NCI-H2029 (cell line): ENCODE results near the gene BHLHA15.

ENCODE experiments used
- DNase-seq: peaks from one replicate; lab custom pipeline; 2025; lab: John Stamatoyannopoulos, UW

Gene BHLHA15

GRCh38 chr7:98211221-98211675 lies at the start of gene BHLHA15:
TSS of gene BHLHA15 (plus strand) at chr7:98211439. CDS start at chr7:98212310, 871 bp downstream.
- DNase-seq, result peak; percentile 34

- no peak for DNase-seq
These were observed 48.5 kb upstream of the BHLHA15 start for GRCh38 chr7:98162758-98163157.

GRCh38 chr7:98163269-98163668 lies 48.0 kb upstream of the BHLHA15 start:
- no peak for DNase-seq

GRCh38 chr7:98163704-98164494 lies 47.3 kb upstream of the BHLHA15 start:
- no peak for DNase-seq

GRCh38 chr7:98165827-98166667 lies 45.2 kb upstream of the BHLHA15 start:
- DNase-seq, result peak; percentile 31

GRCh38 chr7:98166668-98166970 lies 44.6 kb upstream of the BHLHA15 start:
- DNase-seq, result no peak

GRCh38 chr7:98167653-98168052 lies 43.6 kb upstream of the BHLHA15 start:
- DNase-seq, result no peak

- DNase-seq, result peak; percentile 79
These were observed 42.9 kb upstream of the BHLHA15 start for GRCh38 chr7:98168181-98168903.

- DNase-seq, result no peak
These were observed 42.2 kb upstream of the BHLHA15 start for GRCh38 chr7:98168904-98169621.

GRCh38 chr7:98170966-98171365 lies 40.3 kb upstream of the BHLHA15 start:
- no peak for DNase-seq

- no peak for DNase-seq
These were observed 39.8 kb upstream of the BHLHA15 start for GRCh38 chr7:98171449-98171848.

GRCh38 chr7:98174334-98175259 lies 36.6 kb upstream of the BHLHA15 start:
- DNase-seq, result peak; percentile 86

- no peak for DNase-seq
These were observed 35.8 kb upstream of the BHLHA15 start for GRCh38 chr7:98175260-98175940.

GRCh38 chr7:98177553-98177952 lies 33.7 kb upstream of the BHLHA15 start:
- no peak for DNase-seq

- peak; percentile 94 for DNase-seq
These were observed 32.9 kb upstream of the BHLHA15 start for GRCh38 chr7:98178321-98178720.

- DNase-seq, result peak; percentile 22
These were observed 32.3 kb upstream of the BHLHA15 start for GRCh38 chr7:98178762-98179490.

GRCh38 chr7:98180751-98181150 lies 30.5 kb upstream of the BHLHA15 start:
- DNase-seq, result no peak

GRCh38 chr7:98185101-98185500 lies 26.1 kb upstream of the BHLHA15 start:
- DNase-seq, result no peak

- DNase-seq, result no peak
These were observed 24.6 kb upstream of the BHLHA15 start for GRCh38 chr7:98186452-98187137.
